SU-DHL-6 (cell line): Measurements from ENCODE around the gene SUCNR1.

Source experiments
- EZH2phosphoT487 ChIP-seq: fragments of 200-600 bp; sonication (generic), shearing (Covaris generic); conservative IDR thresholded peaks from 2 replicates; pipeline ENCODE4 v1.6.1; 2018; ENCODE audit warnings: mild to moderate bottlenecking, antibody characterized with exemption, low read length, moderate library complexity, mixed read lengths
- TF ChIP-seq, protein P1 (sequence below): fragments of 200-600 bp; sonication (generic); IDR thresholded peaks from one replicate; pipeline ENCODE4 v1.5.1; 2017; ENCODE audit warnings: antibody characterized with exemption, mild to moderate bottlenecking, low read length, moderate library complexity; ENCODE audit not compliant: insufficient read depth, poor library complexity, severe bottlenecking

- TF ChIP-seq, protein P1, sequence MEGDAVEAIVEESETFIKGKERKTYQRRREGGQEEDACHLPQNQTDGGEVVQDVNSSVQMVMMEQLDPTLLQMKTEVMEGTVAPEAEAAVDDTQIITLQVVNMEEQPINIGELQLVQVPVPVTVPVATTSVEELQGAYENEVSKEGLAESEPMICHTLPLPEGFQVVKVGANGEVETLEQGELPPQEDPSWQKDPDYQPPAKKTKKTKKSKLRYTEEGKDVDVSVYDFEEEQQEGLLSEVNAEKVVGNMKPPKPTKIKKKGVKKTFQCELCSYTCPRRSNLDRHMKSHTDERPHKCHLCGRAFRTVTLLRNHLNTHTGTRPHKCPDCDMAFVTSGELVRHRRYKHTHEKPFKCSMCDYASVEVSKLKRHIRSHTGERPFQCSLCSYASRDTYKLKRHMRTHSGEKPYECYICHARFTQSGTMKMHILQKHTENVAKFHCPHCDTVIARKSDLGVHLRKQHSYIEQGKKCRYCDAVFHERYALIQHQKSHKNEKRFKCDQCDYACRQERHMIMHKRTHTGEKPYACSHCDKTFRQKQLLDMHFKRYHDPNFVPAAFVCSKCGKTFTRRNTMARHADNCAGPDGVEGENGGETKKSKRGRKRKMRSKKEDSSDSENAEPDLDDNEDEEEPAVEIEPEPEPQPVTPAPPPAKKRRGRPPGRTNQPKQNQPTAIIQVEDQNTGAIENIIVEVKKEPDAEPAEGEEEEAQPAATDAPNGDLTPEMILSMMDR, result no peak
- TF ChIP-seq EZH2phosphoT487, result no peak
These were observed 53.5 kb downstream of the SUCNR1 start for GRCh38 chr3:151926956-151927355.
